B cell (primary cell): Measurements from ENCODE around the gene CCDC182. TPM values are rescaled to one million over a fixed set of nuclear protein-coding genes. Genes with fewer than 3 reads are reported as not detected.

Source experiments
- ATAC-seq: fragments of 200-7000 bp; cut with Tn5 transposase; one replicate; pipeline ENCODE4 v1.10.0; 2021; ENCODE audit warnings: low read depth, mild to moderate bottlenecking, moderate number of reproducible peaks, moderate library complexity
- CTCF ChIA-PET: fragments of 350-600 bp; sonication (Branson Sonifier 250); formaldehyde crosslinking; loops from one replicate; lab custom pipeline; 2021; ENCODE audit warnings: antibody characterized with exemption, inconsistent platforms; lab: Charles Lee
- POLR2A ChIA-PET: fragments of 350-600 bp; sonication (Branson Sonifier 250); formaldehyde crosslinking; loops from one replicate; lab custom pipeline; 2021; ENCODE audit warnings: antibody characterized with exemption; lab: Charles Lee
- DNase-seq: peaks from one replicate; pipeline ENCODE4 v3.0.0; 2013
- H2AFZ ChIP-seq: 2 replicates; pipeline ENCODE4 v1.6.1; 2012; ENCODE audit warnings: mild to moderate bottlenecking, low read depth, low read length; ENCODE audit not compliant: insufficient read depth, poor library complexity, severe bottlenecking
- H3K27ac ChIP-seq, 2 donors: 1 replicate in 1 of 2; 2 replicates in 1 of 2; pipeline ENCODE4 v1.5.1; 2012 to 2013; ENCODE audit warnings: low read length in 2 of 2, mild to moderate bottlenecking in 2 of 2, moderate library complexity in 1 of 2
- H3K27me3 ChIP-seq, 4 experiments: fragments of 200-600 bp in 1 of 4; sonication (generic) in 1 of 4; replicated peaks in 1 of 4; 1 replicate in 2 of 4; 2 replicates in 2 of 4; pipeline versions ENCODE4 v1.6.1 to v1.7.0; 2013 to 2016; ENCODE audit warnings: low read length in 3 of 4, mild to moderate bottlenecking in 2 of 4, mixed read lengths in 1 of 4, moderate library complexity in 1 of 4; ENCODE audit not compliant: insufficient read depth in 4 of 4, control insufficient read depth in 3 of 4; ENCODE audit errors: control extremely low read depth in 1 of 4
- H3K36me3 ChIP-seq, 2 experiments: replicated peaks in 1 of 2; 1 replicate in 1 of 2; 2 replicates in 1 of 2; pipeline versions ENCODE4 v1.6.1 to v1.7.1; 2013; ENCODE audit warnings: low read length in 1 of 2; ENCODE audit not compliant: insufficient read depth in 2 of 2, control insufficient read depth in 1 of 2; ENCODE audit errors: control extremely low read depth in 1 of 2, extremely low read depth in 1 of 2
- H3K4me1 ChIP-seq, 2 donors: fragments of 200-600 bp in 1 of 2; sonication (generic) in 1 of 2; 1 replicate in 1 of 2; 2 replicates in 1 of 2; pipeline versions ENCODE4 v1.5.1 to v1.6.1; 2013 to 2017; ENCODE audit warnings: low read length in 2 of 2; ENCODE audit not compliant: control insufficient read depth in 2 of 2, insufficient read depth in 2 of 2
- H3K4me2 ChIP-seq: replicated peaks from 2 replicates; pipeline ENCODE3; 2012; ENCODE audit warnings: mild to moderate bottlenecking, low read depth, low read length; ENCODE audit not compliant: poor library complexity, severe bottlenecking
- H3K4me3 ChIP-seq, 5 experiments: fragments of 200-600 bp in 1 of 5; sonication (generic) in 1 of 5; 1 replicate in 3 of 5; 2 replicates in 2 of 5; pipeline versions ENCODE4 v1.5.1 to v1.7.0; 2011 to 2016; ENCODE audit warnings: low read length in 4 of 5, mild to moderate bottlenecking in 4 of 5, low read depth in 2 of 5, control low read depth in 1 of 5, moderate library complexity in 1 of 5; ENCODE audit not compliant: insufficient read depth in 1 of 5; ENCODE audit errors: control extremely low read depth in 1 of 5, extremely low read depth in 1 of 5
- H3K79me2 ChIP-seq: fragments of 200-600 bp; sonication (generic); one replicate; pipeline ENCODE4 v1.6.0; 2016; ENCODE audit warnings: low read length; ENCODE audit not compliant: control insufficient read depth, insufficient read depth
- H3K9ac ChIP-seq: fragments of 200-600 bp; sonication (generic); 2 replicates; pipeline ENCODE4 v1.6.1; 2017; ENCODE audit warnings: mild to moderate bottlenecking, low read length, moderate library complexity
- H3K9me3 ChIP-seq, 3 donors: one replicate each; pipeline versions ENCODE4 v1.6.1 to v1.7.1; 2013; ENCODE audit warnings: low read length in 2 of 3; ENCODE audit not compliant: control insufficient read depth in 2 of 3, insufficient read depth in 1 of 3; ENCODE audit errors: control extremely low read depth in 1 of 3
- H4K20me1 ChIP-seq: 2 replicates; pipeline ENCODE4 v1.6.0; 2012; ENCODE audit warnings: mild to moderate bottlenecking, low read length; ENCODE audit not compliant: insufficient read depth, control insufficient read depth, poor library complexity, severe bottlenecking
- H3K27ac Mint-ChIP-seq: one replicate; pipeline ENCODE4 v1.8.0; 2021; ENCODE audit warnings: mixed read lengths
- H3K27me3 Mint-ChIP-seq: one replicate; pipeline ENCODE4 v1.8.0; 2021; ENCODE audit warnings: mixed read lengths
- H3K4me1 Mint-ChIP-seq: one replicate; pipeline ENCODE4 v1.8.0; 2021; ENCODE audit warnings: mixed read lengths
- H3K4me3 Mint-ChIP-seq: one replicate; pipeline ENCODE4 v1.8.0; 2021; ENCODE audit warnings: mixed read lengths
- H3K9me3 Mint-ChIP-seq: one replicate; pipeline ENCODE4 v1.8.0; 2022; ENCODE audit warnings: mixed read lengths; ENCODE audit not compliant: insufficient read depth
- EZH2 ChIP-seq: IDR thresholded peaks from 2 replicates; pipeline ENCODE4 v1.6.1; 2012; ENCODE audit warnings: borderline replicate concordance, low read depth, mild to moderate bottlenecking, moderate library complexity, low read length; ENCODE audit not compliant: insufficient read depth, poor library complexity, severe bottlenecking
- WGBS: methylation state at CpG from one replicate; pipeline ENCODE4 v1.1.5; 2013; ENCODE audit warnings: missing lambda C conversion rate; ENCODE audit not compliant: insufficient coverage; 5-methylcytosine and 5-hydroxymethylcytosine counted together
- intact Hi-C: fragments of 100-400 bp; cut with micrococcal nuclease; formaldehyde crosslinking; loops from one replicate; pipeline ENCODE4 v1.10.0; 2022
- polyA plus RNA-seq: library from polyadenylated mRNA; depleted of rRNA; stranded (reverse); fragments of >200 nt; gene quantifications from 2 replicates; pipeline ENCODE4 v1.2.3, GENCODE V29; 2012
- total RNA-seq, 2 donors: library from RNA; stranded (reverse); fragments of 120-200 nt in 1 of 2; gene quantifications; 1 replicate in 1 of 2; 2 replicates in 1 of 2; pipeline versions ENCODE4 v1.2.3 to v1.2.4, GENCODE V29; 2013 to 2022
- TF ChIP-seq, protein P1 (sequence below): fragments of 200-600 bp; IDR thresholded peaks from one replicate; pipeline ENCODE4 v1.8.0; 2022; ENCODE audit warnings: antibody characterized with exemption, mild to moderate bottlenecking

CCDC182 gene
- total and polyA plus RNA-seq, 2 donors (not counting 1 experiment from before 2014, with no cell fraction given) = not detected

DNA sequence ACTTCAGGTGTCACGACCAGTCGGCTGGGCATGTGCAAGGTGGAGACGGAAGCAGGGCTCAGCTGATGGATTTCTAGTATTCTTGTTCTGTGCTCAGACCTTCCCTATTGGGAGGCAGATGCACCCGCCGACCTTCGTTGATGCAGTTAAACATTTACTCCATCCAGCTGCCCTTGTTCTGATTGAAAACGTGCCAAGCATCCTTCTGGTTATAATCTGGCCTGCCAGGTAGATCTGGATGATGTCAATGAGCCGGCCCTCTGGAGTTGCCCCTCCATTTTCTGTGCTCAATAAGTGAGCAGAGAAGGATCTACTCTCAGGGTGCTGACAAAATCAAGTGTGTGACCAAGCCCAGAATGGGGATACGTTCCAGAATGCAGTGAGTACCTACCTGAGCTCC is 38.3 kb downstream of the CCDC182 start:
- Histone ChIP-seq H3K36me3 (no peaks in the 10 kb centered on the region), H3K27me3 (no peaks in the 10 kb centered on the region), H3K79me2 (no peaks in the 10 kb centered on the region), H3K4me1 (no peaks in the 10 kb centered on the region), H4K20me1 (no peaks in the 10 kb centered on the region), H3K9me3 (no peaks in the 10 kb centered on the region), H3K9ac (no peak overlapping the region), H3K4me3 (no peak overlapping the region), H3K27ac (no peak overlapping the region), H3K4me2 (no peak overlapping the region), H2AFZ (no peak overlapping the region)
- Mint-ChIP-seq H3K27ac (no peak overlapping the region), H3K27me3 (no peaks in the 10 kb centered on the region), H3K4me3 (no peak overlapping the region), H3K9me3 (no peaks in the 10 kb centered on the region), H3K4me1 (no peaks in the 10 kb centered on the region)
- WGBS = 95% methylated on average over 9 of the region's 9 CpGs
- CTCF ChIA-PET = no interaction called here
- ATAC-seq (no peak), DNase-seq (no peak)
- no peak for TF ChIP-seq EZH2
- TF ChIP-seq, protein P1, sequence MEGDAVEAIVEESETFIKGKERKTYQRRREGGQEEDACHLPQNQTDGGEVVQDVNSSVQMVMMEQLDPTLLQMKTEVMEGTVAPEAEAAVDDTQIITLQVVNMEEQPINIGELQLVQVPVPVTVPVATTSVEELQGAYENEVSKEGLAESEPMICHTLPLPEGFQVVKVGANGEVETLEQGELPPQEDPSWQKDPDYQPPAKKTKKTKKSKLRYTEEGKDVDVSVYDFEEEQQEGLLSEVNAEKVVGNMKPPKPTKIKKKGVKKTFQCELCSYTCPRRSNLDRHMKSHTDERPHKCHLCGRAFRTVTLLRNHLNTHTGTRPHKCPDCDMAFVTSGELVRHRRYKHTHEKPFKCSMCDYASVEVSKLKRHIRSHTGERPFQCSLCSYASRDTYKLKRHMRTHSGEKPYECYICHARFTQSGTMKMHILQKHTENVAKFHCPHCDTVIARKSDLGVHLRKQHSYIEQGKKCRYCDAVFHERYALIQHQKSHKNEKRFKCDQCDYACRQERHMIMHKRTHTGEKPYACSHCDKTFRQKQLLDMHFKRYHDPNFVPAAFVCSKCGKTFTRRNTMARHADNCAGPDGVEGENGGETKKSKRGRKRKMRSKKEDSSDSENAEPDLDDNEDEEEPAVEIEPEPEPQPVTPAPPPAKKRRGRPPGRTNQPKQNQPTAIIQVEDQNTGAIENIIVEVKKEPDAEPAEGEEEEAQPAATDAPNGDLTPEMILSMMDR = no peak
- intact Hi-C loops = no loop called here
- POLR2A ChIA-PET = no interaction called here

- Mint-ChIP-seq H3K27me3 (no peaks in the 10 kb centered on the region), H3K9me3 (no peaks in the 10 kb centered on the region), H3K4me1 (no peaks in the 10 kb centered on the region), H3K4me3 (no peak overlapping the region), H3K27ac (no peak overlapping the region)
- Histone ChIP-seq H3K4me1 (no peaks in the 10 kb centered on the region), H3K36me3 (no peaks in the 10 kb centered on the region), H3K4me2 (no peak overlapping the region), H3K9me3 (no peaks in the 10 kb centered on the region), H3K27me3 (no peaks in the 10 kb centered on the region), H2AFZ (no peak overlapping the region), H3K79me2 (no peaks in the 10 kb centered on the region), H3K27ac (no peak overlapping the region), H3K4me3 (no peak overlapping the region), H4K20me1 (no peaks in the 10 kb centered on the region), H3K9ac (no peak overlapping the region)
- WGBS = 81% methylated on average over 10 of the region's 12 CpGs
- TF ChIP-seq, protein P1 = no peak
- no peak for TF ChIP-seq EZH2
- ChIA-PET CTCF (interaction anchor here (0.7 to 1.2 kb wide), 2 partner anchors 15 to 109 kb away, joined by 4 read pairs; no protein-coding TSS in a partner anchor), POLR2A (no interaction called here)
- intact Hi-C loops = no loop called here
- no peak for DNase-seq
- no peak for ATAC-seq
Observed at GRCh38 chr17:57705921-57706695, 39.0 kb downstream of the CCDC182 start.
